Tibial artery (tissue), 4 donors: Measurements from ENCODE around the gene FMNL3.
"Not testable (repeated sequence)": the region's sequence is repeated elsewhere in the genome, so short reads cannot be mapped to it uniquely, and the experiment has no call there.

Source experiments
- DNase-seq, 2 donors: peaks; one replicate each; pipeline ENCODE4 v3.0.0-alpha.2; 2019
- H3K27ac ChIP-seq, 2 donors: fragments of 200-600 bp; sonication (generic) in 1 of 2; 1 replicate in 1 of 2; 2 replicates in 1 of 2; pipeline ENCODE4 v1.5.1; 2018 to 2019; ENCODE audit warnings: mild to moderate bottlenecking in 1 of 2
- H3K27me3 ChIP-seq, 2 donors: fragments of 200-600 bp; sonication (generic) in 1 of 2; one replicate each; pipeline versions ENCODE4 v1.5.1 to v1.6.0; 2016 to 2019
- H3K36me3 ChIP-seq, 3 donors: fragments of 200-600 bp; sonication (generic) in 2 of 3; one replicate each; pipeline ENCODE4 v1.5.1; 2016 to 2019; ENCODE audit warnings: mild to moderate bottlenecking in 2 of 3
- H3K4me1 ChIP-seq, 4 donors: fragments of 200-600 bp; sonication (generic) in 2 of 4; 1 replicate in 3 of 4; 2 replicates in 1 of 4; pipeline ENCODE4 v1.5.1; 2016 to 2019
- H3K4me3 ChIP-seq, 2 donors: fragments of 200-600 bp; sonication (generic) in 1 of 2; 1 replicate in 1 of 2; 2 replicates in 1 of 2; pipeline ENCODE4 v1.5.1; 2018 to 2019; ENCODE audit warnings: mild to moderate bottlenecking in 2 of 2
- H3K9me3 ChIP-seq, 3 donors: fragments of 200-600 bp; sonication (generic) in 1 of 3; one replicate each; pipeline ENCODE4 v1.5.1; 2016 to 2019
- CTCF ChIP-seq, 2 experiments: fragments of 200-600 bp in 1 of 2; fragments of 450-650 bp in 1 of 2; IDR thresholded peaks; one replicate each; pipeline ENCODE4 v1.5.1; 2017 to 2019; ENCODE audit warnings: antibody characterized with exemption in 2 of 2, mild to moderate bottlenecking in 1 of 2, moderate library complexity in 1 of 2
- intact Hi-C: fragments of 100-400 bp; cut with DNase I; formaldehyde crosslinking; loops from one replicate; pipeline ENCODE4 v1.15.0; 2023; ENCODE audit warnings: low total_unique reads

Gene FMNL3

GRCh38 chr12:49733219-49734017 is 26.2 kb upstream of the FMNL3 start:
- H3K4me1 ChIP-seq, result no peaks in the 10 kb centered on the region
- no peak overlapping the region for H3K27ac ChIP-seq
- H3K4me3 ChIP-seq, result no peak overlapping the region
- no peaks in the 10 kb centered on the region for H3K9me3 ChIP-seq
- DNase-seq, result no peak
- no peaks in the 10 kb centered on the region for H3K27me3 ChIP-seq
- no peaks in the 10 kb centered on the region for H3K36me3 ChIP-seq
- intact Hi-C loops, result no loop called here
- TF ChIP-seq CTCF (IDR thresholded peaks at IDR 0.05), result no peak

GRCh38 chr12:49730568-49731101 is 23.4 kb upstream of the FMNL3 start:
- Histone ChIP-seq H3K36me3 (no peaks in the 10 kb centered on the region), H3K4me3 (no peak overlapping the region), H3K4me1 (no peaks in the 10 kb centered on the region), H3K27ac (no peak overlapping the region), H3K9me3 (no peaks in the 10 kb centered on the region), H3K27me3 (peaks cover 0 to 2% of the 10 kb centered on the region in 2 donors)
- no peak for TF ChIP-seq CTCF (IDR thresholded peaks at IDR 0.05)
- intact Hi-C loops, result no loop called here
- no peak for DNase-seq

- intact Hi-C loops, result no loop called here
- no peak for DNase-seq
- Histone ChIP-seq H3K9me3 (no peaks in the 10 kb centered on the region), H3K27ac (no peak overlapping the region), H3K4me3 (no peak overlapping the region), H3K4me1 (no peaks in the 10 kb centered on the region), H3K27me3 (peaks cover 0 to 6% of the 10 kb centered on the region in 2 donors), H3K36me3 (no peaks in the 10 kb centered on the region)
- no peak for TF ChIP-seq CTCF (IDR thresholded peaks at IDR 0.05)
Observed at GRCh38 chr12:49730050-49730449, 22.8 kb upstream of the FMNL3 start.

GRCh38 chr12:49728446-49728845 is 21.2 kb upstream of the FMNL3 start:
- Histone ChIP-seq H3K9me3 (no peaks in the 10 kb centered on the region), H3K27me3 (peaks cover 0 to 16% of the 10 kb centered on the region in 2 donors), H3K36me3 (no peaks in the 10 kb centered on the region), H3K4me1 (no peaks in the 10 kb centered on the region), H3K4me3 (no peak overlapping the region), H3K27ac (no peak overlapping the region)
- no peak for TF ChIP-seq CTCF (IDR thresholded peaks at IDR 0.05)
- no peak for DNase-seq
- intact Hi-C loops, result loop anchor here (10.0 kb wide), 1 partner anchor 434 kb away; the partner anchor contains the start of gene PRPH

- not testable (repeated sequence) for H3K4me1 ChIP-seq, H3K27ac ChIP-seq, H3K9me3 ChIP-seq, H3K4me3 ChIP-seq, H3K36me3 ChIP-seq, DNase-seq
- intact Hi-C loops, result loop anchor here (10.0 kb wide), 1 partner anchor 427 kb away; the partner anchor contains the start of gene PRPH
- H3K27me3 ChIP-seq, result peaks cover 0 to 13% of the 10 kb centered on the region in 2 donors
Observed at GRCh38 chr12:49721355-49721754, 14.2 kb upstream of the FMNL3 start.

GRCh38 chr12:49720214-49720613 is 13.0 kb upstream of the FMNL3 start:
- Histone ChIP-seq H3K36me3 (no peaks in the 10 kb centered on the region), H3K27me3 (peaks cover 0 to 19% of the 10 kb centered on the region in 2 donors), H3K4me3 (no peak overlapping the region), H3K4me1 (no peaks in the 10 kb centered on the region), H3K27ac (no peak overlapping the region), H3K9me3 (no peaks in the 10 kb centered on the region)
- intact Hi-C loops, result loop anchor here (10.0 kb wide), 1 partner anchor 425 kb away; the partner anchor contains the start of gene PRPH
- DNase-seq, result no peak
- TF ChIP-seq CTCF (IDR thresholded peaks at IDR 0.05), result no peak

- H3K27ac ChIP-seq, intact Hi-C loops, H3K36me3 ChIP-seq, H3K4me1 ChIP-seq, H3K4me3 ChIP-seq, DNase-seq, H3K9me3 ChIP-seq: not testable (repeated sequence)
- H3K27me3 ChIP-seq, result peaks cover 0 to 24% of the 10 kb centered on the region in 2 donors
Observed at GRCh38 chr12:49717800-49718199, 10.6 kb upstream of the FMNL3 start.
